Progenitor cell of endocrine pancreas (in vitro differentiated cells): Measurements from ENCODE around the gene VWA5A. TPM values are rescaled to one million over a fixed set of nuclear protein-coding genes. Genes with fewer than 3 reads are reported as not detected.

Experiments
- DNase-seq: peaks from one replicate; pipeline ENCODE4 v3.0.0; 2021; ENCODE audit warnings: low spot score; ENCODE audit not compliant: unreplicated experiment
- H3K27ac Mint-ChIP-seq: 2 replicates; pipeline ENCODE4 v1.8.0; 2021; ENCODE audit warnings: mild to moderate bottlenecking, moderate library complexity, mixed read lengths
- H3K27me3 Mint-ChIP-seq: 2 replicates; pipeline ENCODE4 v1.8.0; 2021; ENCODE audit warnings: mixed read lengths
- H3K36me3 Mint-ChIP-seq: 2 replicates; pipeline ENCODE4 v1.8.0; 2022; ENCODE audit warnings: mixed read lengths; ENCODE audit not compliant: insufficient read depth
- H3K4me1 Mint-ChIP-seq: 2 replicates; pipeline ENCODE4 v1.8.0; 2021; ENCODE audit warnings: low read depth, mixed read lengths
- H3K4me3 Mint-ChIP-seq: 2 replicates; pipeline ENCODE4 v1.8.0; 2021; ENCODE audit warnings: low read depth, mild to moderate bottlenecking, moderate library complexity, mixed read lengths
- H3K9me3 Mint-ChIP-seq: 2 replicates; pipeline ENCODE4 v1.8.0; 2021; ENCODE audit warnings: low read depth, mixed read lengths
- total RNA-seq: library from RNA; stranded (reverse); gene quantifications from 2 replicates; pipeline ENCODE4 v1.2.1, GENCODE V29; 2021
- TF ChIP-seq, protein P1 (sequence below): fragments of 200-600 bp; sonication (generic); IDR thresholded peaks from one replicate; pipeline ENCODE4 v1.5.0; 2021; ENCODE audit warnings: antibody characterized with exemption, mild to moderate bottlenecking; ENCODE audit not compliant: unreplicated experiment

Gene VWA5A
- total RNA-seq, 1 donor from 2014 or later: 22.6 TPM

GRCh38 chr11:124071623-124071948 is 43.7 kb upstream of the VWA5A start:
- TF ChIP-seq, protein P1, sequence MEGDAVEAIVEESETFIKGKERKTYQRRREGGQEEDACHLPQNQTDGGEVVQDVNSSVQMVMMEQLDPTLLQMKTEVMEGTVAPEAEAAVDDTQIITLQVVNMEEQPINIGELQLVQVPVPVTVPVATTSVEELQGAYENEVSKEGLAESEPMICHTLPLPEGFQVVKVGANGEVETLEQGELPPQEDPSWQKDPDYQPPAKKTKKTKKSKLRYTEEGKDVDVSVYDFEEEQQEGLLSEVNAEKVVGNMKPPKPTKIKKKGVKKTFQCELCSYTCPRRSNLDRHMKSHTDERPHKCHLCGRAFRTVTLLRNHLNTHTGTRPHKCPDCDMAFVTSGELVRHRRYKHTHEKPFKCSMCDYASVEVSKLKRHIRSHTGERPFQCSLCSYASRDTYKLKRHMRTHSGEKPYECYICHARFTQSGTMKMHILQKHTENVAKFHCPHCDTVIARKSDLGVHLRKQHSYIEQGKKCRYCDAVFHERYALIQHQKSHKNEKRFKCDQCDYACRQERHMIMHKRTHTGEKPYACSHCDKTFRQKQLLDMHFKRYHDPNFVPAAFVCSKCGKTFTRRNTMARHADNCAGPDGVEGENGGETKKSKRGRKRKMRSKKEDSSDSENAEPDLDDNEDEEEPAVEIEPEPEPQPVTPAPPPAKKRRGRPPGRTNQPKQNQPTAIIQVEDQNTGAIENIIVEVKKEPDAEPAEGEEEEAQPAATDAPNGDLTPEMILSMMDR: no peak
- DNase-seq: no peak

GRCh38 chr11:124072147-124072546 is 43.1 kb upstream of the VWA5A start:
- H3K36me3 Mint-ChIP-seq: no peaks in the 10 kb centered on the region
- no peak overlapping the region for H3K4me3 Mint-ChIP-seq
- no peak overlapping the region for H3K27ac Mint-ChIP-seq
- H3K9me3 Mint-ChIP-seq: no peaks in the 10 kb centered on the region
- H3K27me3 Mint-ChIP-seq: peaks cover 29% of the 10 kb centered on the region
- TF ChIP-seq, protein P1: no peak
- DNase-seq: no peak
- H3K4me1 Mint-ChIP-seq: peaks cover 4% of the 10 kb centered on the region

More at GRCh38 chr11:124071623-124071948, 43.7 kb upstream of the VWA5A start:
- Mint-ChIP-seq H3K27ac (peak overlapping the region; percentile 37), H3K4me3 (no peak overlapping the region), H3K4me1 (peaks cover 4% of the 10 kb centered on the region), H3K36me3 (no peaks in the 10 kb centered on the region), H3K9me3 (no peaks in the 10 kb centered on the region), H3K27me3 (peaks cover 30% of the 10 kb centered on the region)

DNA sequence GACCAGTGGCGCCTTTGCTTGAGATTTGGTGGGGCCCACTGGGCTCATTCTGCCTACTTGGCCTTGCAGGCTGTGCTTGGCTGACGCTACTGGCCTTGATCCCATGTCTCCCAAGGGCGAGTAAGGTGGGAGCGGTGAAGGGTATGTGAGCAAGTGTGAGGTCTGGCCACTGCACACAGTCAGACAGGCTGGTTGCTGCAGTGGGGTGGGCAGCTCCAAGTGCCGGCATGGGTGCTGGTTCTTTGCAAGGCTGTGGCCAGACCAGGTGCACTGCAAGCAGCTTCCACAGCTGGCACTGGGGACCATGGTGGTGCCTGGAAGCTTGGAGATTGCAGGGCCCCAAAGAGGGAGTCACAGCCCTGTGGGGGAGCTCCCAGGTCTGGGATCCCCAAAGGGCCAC is 40.7 kb upstream of the VWA5A start:
- Mint-ChIP-seq H3K4me1 (peaks cover 6% of the 10 kb centered on the region), H3K9me3 (no peaks in the 10 kb centered on the region), H3K27ac (no peak overlapping the region), H3K27me3 (peaks cover 16% of the 10 kb centered on the region), H3K36me3 (no peaks in the 10 kb centered on the region), H3K4me3 (no peak overlapping the region)
- TF ChIP-seq, protein P1: no peak
- DNase-seq: no peak

GRCh38 chr11:124075492-124075840 is 39.8 kb upstream of the VWA5A start:
- peaks cover 9% of the 10 kb centered on the region for H3K27me3 Mint-ChIP-seq

GRCh38 chr11:124075841-124076651 is 39.2 kb upstream of the VWA5A start:
- DNase-seq: no peak

More at GRCh38 chr11:124075492-124075840, 39.8 kb upstream of the VWA5A start:
- H3K4me3 Mint-ChIP-seq: no peak overlapping the region
- H3K4me1 Mint-ChIP-seq: peaks cover 12% of the 10 kb centered on the region
- TF ChIP-seq, protein P1: no peak
- H3K36me3 Mint-ChIP-seq: no peaks in the 10 kb centered on the region
- no peak for DNase-seq
- H3K27ac Mint-ChIP-seq: no peak overlapping the region
- no peaks in the 10 kb centered on the region for H3K9me3 Mint-ChIP-seq

More at GRCh38 chr11:124075841-124076651, 39.2 kb upstream of the VWA5A start:
- Mint-ChIP-seq H3K9me3 (no peaks in the 10 kb centered on the region), H3K4me1 (peaks cover 12% of the 10 kb centered on the region), H3K4me3 (peak overlapping the region; percentile 65), H3K27ac (no peak overlapping the region), H3K36me3 (no peaks in the 10 kb centered on the region), H3K27me3 (peaks cover 8% of the 10 kb centered on the region)
- TF ChIP-seq, protein P1: no peak
